Adrenal gland (tissue), 5 donors: ENCODE data around the gene FOXR2.

ENCODE experiments used
- POLR2A ChIP-seq, 2 donors: fragments of 450-650 bp; IDR thresholded peaks; one replicate each; pipeline ENCODE4 v1.6.1; 2017; ENCODE audit warnings: antibody characterized with exemption in 2 of 2, mild to moderate bottlenecking in 2 of 2, moderate library complexity in 1 of 2
- TF ChIP-seq, protein P1 (sequence below), 6 experiments: fragments of 450-650 bp in 4 of 6; fragments of 200-600 bp in 2 of 6; sonication (generic) in 1 of 6; IDR thresholded peaks; 1 replicate in 5 of 6; 2 replicates in 1 of 6; pipeline versions ENCODE4 v1.5.1 to v1.8.0; 2016 to 2021; ENCODE audit warnings: antibody characterized with exemption in 6 of 6, mild to moderate bottlenecking in 2 of 6, moderate library complexity in 1 of 6
- donor health status: DM: no; HTN: no; CAD: no.

GRCh38 chrX:55648434-55648833 is 25.2 kb downstream of the FOXR2 start:
- TF ChIP-seq, protein P1, sequence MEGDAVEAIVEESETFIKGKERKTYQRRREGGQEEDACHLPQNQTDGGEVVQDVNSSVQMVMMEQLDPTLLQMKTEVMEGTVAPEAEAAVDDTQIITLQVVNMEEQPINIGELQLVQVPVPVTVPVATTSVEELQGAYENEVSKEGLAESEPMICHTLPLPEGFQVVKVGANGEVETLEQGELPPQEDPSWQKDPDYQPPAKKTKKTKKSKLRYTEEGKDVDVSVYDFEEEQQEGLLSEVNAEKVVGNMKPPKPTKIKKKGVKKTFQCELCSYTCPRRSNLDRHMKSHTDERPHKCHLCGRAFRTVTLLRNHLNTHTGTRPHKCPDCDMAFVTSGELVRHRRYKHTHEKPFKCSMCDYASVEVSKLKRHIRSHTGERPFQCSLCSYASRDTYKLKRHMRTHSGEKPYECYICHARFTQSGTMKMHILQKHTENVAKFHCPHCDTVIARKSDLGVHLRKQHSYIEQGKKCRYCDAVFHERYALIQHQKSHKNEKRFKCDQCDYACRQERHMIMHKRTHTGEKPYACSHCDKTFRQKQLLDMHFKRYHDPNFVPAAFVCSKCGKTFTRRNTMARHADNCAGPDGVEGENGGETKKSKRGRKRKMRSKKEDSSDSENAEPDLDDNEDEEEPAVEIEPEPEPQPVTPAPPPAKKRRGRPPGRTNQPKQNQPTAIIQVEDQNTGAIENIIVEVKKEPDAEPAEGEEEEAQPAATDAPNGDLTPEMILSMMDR (IDR thresholded peaks at IDR 0.05) = no peak
- no peak for TF ChIP-seq POLR2A (IDR thresholded peaks at IDR 0.05)
